Transverse colon (tissue), 4 donors: ENCODE data around the gene STN1. TPM values are rescaled to one million over a fixed set of nuclear protein-coding genes. Genes with fewer than 3 reads are reported as not detected.

Experiments
- DNase-seq: peaks from one replicate; pipeline ENCODE4 v3.0.0-alpha.2; 2019
- H3K27ac ChIP-seq, 4 donors: fragments of 200-600 bp; sonication (generic); 2 replicates each; pipeline ENCODE4 v1.5.1; 2016 to 2018; ENCODE audit warnings: inconsistent platforms in 4 of 4
- H3K27me3 ChIP-seq: fragments of 200-600 bp; sonication (generic); 2 replicates; pipeline ENCODE4 v1.5.1; 2017; ENCODE audit warnings: inconsistent platforms
- H3K36me3 ChIP-seq, 4 donors: fragments of 200-600 bp; sonication (generic); 2 replicates each; pipeline ENCODE4 v1.5.1; 2017 to 2019; ENCODE audit warnings: inconsistent platforms in 4 of 4
- H3K4me1 ChIP-seq, 4 donors: fragments of 200-600 bp; sonication (generic); 2 replicates each; pipeline ENCODE4 v1.5.1; 2017 to 2020; ENCODE audit warnings: inconsistent platforms in 4 of 4
- H3K4me3 ChIP-seq, 4 donors: fragments of 200-600 bp; sonication (generic); 1 replicate in 1 of 4; 2 replicates in 3 of 4; pipeline versions ENCODE4 v1.5.1 to v1.6.1; 2017 to 2019; ENCODE audit warnings: inconsistent platforms in 4 of 4
- H3K9me3 ChIP-seq, 2 donors: fragments of 200-600 bp; sonication (generic); 2 replicates each; pipeline ENCODE4 v1.5.1; 2017 to 2019; ENCODE audit warnings: inconsistent platforms in 2 of 2
- EP300 ChIP-seq: sonication (generic); formaldehyde crosslinking; IDR thresholded peaks from one replicate; pipeline ENCODE4 v1.6.1; 2017; ENCODE audit warnings: antibody characterized with exemption, low read depth
- POLR2A ChIP-seq: fragments of 450-650 bp; IDR thresholded peaks from one replicate; pipeline ENCODE4 v1.6.1; 2016; ENCODE audit warnings: antibody characterized with exemption, mild to moderate bottlenecking, moderate library complexity
- POLR2AphosphoS5 ChIP-seq, 3 donors: sonication (generic); formaldehyde crosslinking; IDR thresholded peaks; one replicate each; pipeline ENCODE4 v1.6.1; 2016; ENCODE audit warnings: antibody characterized with exemption in 3 of 3
- WGBS, 2 donors: methylation state at CpG; one replicate each; pipeline ENCODE4 v1.1.5; 2018; ENCODE audit warnings: low coverage in 1 of 2; 5-methylcytosine and 5-hydroxymethylcytosine counted together
- in situ Hi-C, 4 donors: fragments of 200-750 bp; cut with MboI; loops; one replicate each; pipeline versions ENCODE4 v1.15.0 to v1.15.1; 2017; ENCODE audit warnings: low sequenced_read_pairs in 3 of 4, low pct_ligation_motif_present in 1 of 4, low pct_unique_long_range_greater_than_20kb in 1 of 4
- intact Hi-C: fragments of 100-400 bp; cut with DNase I; formaldehyde crosslinking; loops from one replicate; pipeline ENCODE4 v1.15.1; 2023; ENCODE audit warnings: low total_unique reads
- total RNA-seq, 4 donors: library from RNA; depleted of rRNA; stranded (reverse); fragments of >200 nt; gene quantifications; one replicate each; pipeline ENCODE4 v1.1.0, GENCODE V29; 2016
- TF ChIP-seq, protein P1 (sequence below), 5 experiments: fragments of 200-600 bp in 3 of 5; fragments of 450-650 bp in 2 of 5; sonication (generic) in 3 of 5; IDR thresholded peaks; 1 replicate in 2 of 5; 2 replicates in 3 of 5; pipeline ENCODE4 v1.5.1; 2016 to 2017; ENCODE audit warnings: antibody characterized with exemption in 5 of 5, inconsistent platforms in 3 of 5, mild to moderate bottlenecking in 2 of 5, moderate library complexity in 1 of 5

The STN1 gene
- total RNA-seq, 4 donors from 2014 or later, result 20.8 to 31.8 (median 26.4) TPM

DNA sequence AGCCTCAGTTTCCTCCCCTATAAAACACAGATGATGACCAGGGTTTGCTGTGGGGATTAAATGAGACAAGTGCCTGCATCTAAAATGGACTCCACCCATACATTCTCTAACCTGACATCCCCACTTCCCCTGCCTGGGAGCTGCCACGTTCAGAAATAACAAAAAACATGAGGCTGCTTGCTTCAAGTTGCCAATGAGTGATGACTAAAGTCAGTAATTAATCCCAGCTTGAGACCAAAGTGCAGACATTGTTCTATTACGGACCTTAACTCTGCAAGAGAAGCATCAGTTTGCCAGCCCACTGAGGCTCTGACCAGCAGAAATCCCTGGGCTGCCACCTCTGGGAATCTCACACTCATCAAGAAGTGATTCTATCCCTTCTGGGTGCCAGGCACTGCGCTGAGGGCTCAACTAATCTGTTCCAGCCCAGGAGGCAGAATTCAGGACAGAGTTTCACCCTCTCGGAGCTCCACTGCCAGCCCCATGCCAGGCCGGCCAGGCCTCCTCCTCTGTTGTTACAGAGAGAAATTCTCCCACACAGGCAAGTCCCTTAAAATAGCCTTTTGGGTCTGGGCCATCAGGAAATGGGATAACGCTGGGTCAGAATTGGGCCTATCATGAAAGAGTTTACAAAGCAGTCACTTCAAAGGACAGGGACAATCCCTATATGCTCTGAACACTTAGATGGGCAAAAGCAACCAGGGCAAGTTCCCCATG is 74.0 kb downstream of the STN1 start:
- in situ Hi-C loops (no loop called here), intact Hi-C loops (no loop called here)
- DNase-seq, result no peak
- no peak overlapping the region for H3K4me3 ChIP-seq
- peaks cover 33 to 75% (median 57%) of the 10 kb centered on the region in 4 donors for H3K4me1 ChIP-seq
- WGBS, 2 donors, result 40 to 83% methylated on average over 1 to 6 of the region's 6 CpGs
- peak overlapping the region; percentile 42 to 63 (median 54) for H3K27ac ChIP-seq
- H3K9me3 ChIP-seq, result no peaks in the 10 kb centered on the region
- H3K27me3 ChIP-seq, result no peaks in the 10 kb centered on the region
- no peaks in the 10 kb centered on the region for H3K36me3 ChIP-seq
- TF ChIP-seq EP300, result no peak

DNA sequence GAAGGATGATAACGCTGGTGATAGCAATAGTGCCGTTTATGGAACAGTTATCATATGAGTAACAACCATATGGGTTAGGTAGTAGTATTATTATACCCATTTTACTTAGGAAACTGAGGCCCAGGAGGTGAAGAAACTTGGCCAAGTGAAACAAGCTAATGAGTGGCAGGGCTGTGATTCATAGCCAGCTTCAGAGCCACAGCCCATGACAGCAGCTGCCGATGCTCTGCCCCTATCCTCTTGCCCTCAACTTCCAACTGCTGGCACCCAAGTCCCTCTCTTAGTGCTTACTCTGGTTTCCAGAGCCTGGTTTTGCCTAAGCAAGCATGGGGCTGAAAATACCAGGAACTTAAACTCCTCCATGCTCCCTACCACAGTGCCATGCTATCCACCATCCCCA is 74.9 kb downstream of the STN1 start:
- H3K4me3 ChIP-seq, result no peak overlapping the region
- no peak for DNase-seq
- H3K9me3 ChIP-seq, result no peaks in the 10 kb centered on the region
- TF ChIP-seq, protein P1, sequence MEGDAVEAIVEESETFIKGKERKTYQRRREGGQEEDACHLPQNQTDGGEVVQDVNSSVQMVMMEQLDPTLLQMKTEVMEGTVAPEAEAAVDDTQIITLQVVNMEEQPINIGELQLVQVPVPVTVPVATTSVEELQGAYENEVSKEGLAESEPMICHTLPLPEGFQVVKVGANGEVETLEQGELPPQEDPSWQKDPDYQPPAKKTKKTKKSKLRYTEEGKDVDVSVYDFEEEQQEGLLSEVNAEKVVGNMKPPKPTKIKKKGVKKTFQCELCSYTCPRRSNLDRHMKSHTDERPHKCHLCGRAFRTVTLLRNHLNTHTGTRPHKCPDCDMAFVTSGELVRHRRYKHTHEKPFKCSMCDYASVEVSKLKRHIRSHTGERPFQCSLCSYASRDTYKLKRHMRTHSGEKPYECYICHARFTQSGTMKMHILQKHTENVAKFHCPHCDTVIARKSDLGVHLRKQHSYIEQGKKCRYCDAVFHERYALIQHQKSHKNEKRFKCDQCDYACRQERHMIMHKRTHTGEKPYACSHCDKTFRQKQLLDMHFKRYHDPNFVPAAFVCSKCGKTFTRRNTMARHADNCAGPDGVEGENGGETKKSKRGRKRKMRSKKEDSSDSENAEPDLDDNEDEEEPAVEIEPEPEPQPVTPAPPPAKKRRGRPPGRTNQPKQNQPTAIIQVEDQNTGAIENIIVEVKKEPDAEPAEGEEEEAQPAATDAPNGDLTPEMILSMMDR (IDR thresholded peaks at IDR 0.05), result no peak
- TF ChIP-seq POLR2AphosphoS5 (IDR thresholded peaks at IDR 0.05) (no peak), POLR2A (no peak), EP300 (no peak)
- WGBS, 2 donors, result 63 to 75% methylated on average over 3 of the region's 3 CpGs
- no peaks in the 10 kb centered on the region for H3K27me3 ChIP-seq
- peaks cover 33 to 76% (median 60%) of the 10 kb centered on the region in 4 donors for H3K4me1 ChIP-seq
- in situ Hi-C loops (no loop called here), intact Hi-C loops (no loop called here)
- H3K27ac ChIP-seq, result peak overlapping the region; percentile 42 to 63 (median 54)
- H3K36me3 ChIP-seq, result no peaks in the 10 kb centered on the region

DNA sequence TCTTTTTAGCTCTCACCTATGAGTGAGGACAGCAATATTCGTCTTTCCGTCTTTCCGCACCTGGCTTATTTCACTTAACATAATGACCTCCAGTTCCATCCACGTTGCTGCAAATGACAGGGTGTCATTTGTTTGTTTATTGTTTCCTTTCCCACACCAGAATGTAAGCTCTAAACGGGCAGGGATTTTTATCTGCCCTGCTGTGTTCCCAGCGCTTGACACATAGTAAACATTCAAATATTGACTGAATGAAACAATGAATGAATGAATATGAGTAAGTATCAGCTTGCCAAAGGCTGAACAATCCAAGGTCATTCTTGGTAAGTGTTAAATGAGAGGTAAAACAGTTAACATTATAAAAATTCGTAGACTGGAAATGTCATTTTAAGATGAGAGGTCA is 75.4 kb downstream of the STN1 start:
- H3K36me3 ChIP-seq, result no peaks in the 10 kb centered on the region
- H3K4me1 ChIP-seq, result peaks cover 33 to 77% (median 62%) of the 10 kb centered on the region in 4 donors
- H3K27me3 ChIP-seq, result no peaks in the 10 kb centered on the region
- TF ChIP-seq POLR2AphosphoS5 (IDR thresholded peaks at IDR 0.05) (peak in 1 of 3 donors; percentile 11), POLR2A (no peak)
- peak overlapping the region; percentile 42 to 63 (median 54) for H3K27ac ChIP-seq
- H3K4me3 ChIP-seq, result no peak overlapping the region
- intact Hi-C loops, result no loop called here
- WGBS, 2 donors, result 36 to 45% methylated on average over 6 to 7 of the region's 7 CpGs
- in situ Hi-C loops, result no loop called here
- no peak for DNase-seq
- no peaks in the 10 kb centered on the region for H3K9me3 ChIP-seq

DNA sequence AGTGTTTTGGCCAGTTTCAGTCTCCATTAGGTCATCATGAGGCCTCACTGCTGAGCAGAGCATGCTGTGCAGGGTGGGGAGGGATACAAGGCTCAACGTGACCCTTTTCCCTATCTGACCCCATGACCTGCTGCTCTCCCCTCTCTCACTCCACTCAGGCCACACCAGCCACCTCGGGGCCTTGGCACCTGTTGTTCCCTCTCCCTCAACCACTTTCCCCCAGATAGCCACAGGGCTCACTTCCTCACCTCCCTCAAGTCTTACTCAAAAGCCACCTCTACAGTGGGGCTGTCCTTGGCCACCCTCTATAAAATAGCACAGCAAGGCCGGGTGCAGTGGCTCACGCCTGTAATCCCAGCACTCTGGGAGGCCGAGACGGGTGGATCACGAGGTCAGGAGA is 76.5 kb downstream of the STN1 start:
- in situ Hi-C loops, result no loop called here

DNA sequence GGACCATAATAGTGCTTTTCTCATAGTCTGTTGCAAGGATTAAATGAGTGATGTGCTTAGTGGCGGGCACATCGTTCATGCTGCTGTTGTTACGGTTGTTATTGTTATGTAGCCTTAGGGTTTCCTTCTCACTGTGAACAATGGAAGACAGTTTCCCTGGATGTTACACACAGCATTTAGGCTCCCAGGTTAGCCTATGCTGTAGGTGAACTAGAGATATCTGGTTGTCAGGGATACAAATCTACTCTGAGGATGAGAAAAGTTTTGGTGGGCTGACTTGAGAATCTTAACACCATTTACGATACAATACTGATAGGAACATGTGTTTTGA is 77.3 kb downstream of the STN1 start:
- WGBS, 2 donors, result 83 to 86% methylated on average over 3 to 4 of the region's 4 CpGs

More for the DNA sequence above, 76.5 kb downstream of the STN1 start:
- no peaks in the 10 kb centered on the region for H3K27me3 ChIP-seq
- TF ChIP-seq, protein P1 (IDR thresholded peaks at IDR 0.05), result no peak
- TF ChIP-seq POLR2AphosphoS5 (IDR thresholded peaks at IDR 0.05), result no peak
- H3K4me3 ChIP-seq, result no peak overlapping the region
- no peak for DNase-seq
- H3K27ac ChIP-seq, result peak overlapping the region in 3 of 4 donors; percentile 6 to 76 (median 63)
- H3K4me1 ChIP-seq, result peaks cover 31 to 84% (median 68%) of the 10 kb centered on the region in 4 donors
- no peaks in the 10 kb centered on the region for H3K9me3 ChIP-seq
- WGBS, 2 donors, result 88% methylated on average over 7 of the region's 7 CpGs; no CpG with 5 or more reads in 1 of the 2 donors
- H3K36me3 ChIP-seq, result no peaks in the 10 kb centered on the region
- intact Hi-C loops, result no loop called here

More for the DNA sequence above, 77.3 kb downstream of the STN1 start:
- Histone ChIP-seq H3K36me3 (no peaks in the 10 kb centered on the region), H3K4me1 (peaks cover 27 to 83% (median 66%) of the 10 kb centered on the region in 4 donors), H3K27ac (peak overlapping the region; percentile 6 to 76 (median 58)), H3K9me3 (no peaks in the 10 kb centered on the region), H3K4me3 (no peak overlapping the region), H3K27me3 (no peaks in the 10 kb centered on the region)
- in situ Hi-C loops (no loop called here), intact Hi-C loops (no loop called here)
- TF ChIP-seq POLR2A (no peak), EP300 (no peak)
- TF ChIP-seq, protein P1 (IDR thresholded peaks at IDR 0.05), result no peak
- DNase-seq, result no peak
